ENCODE results near the gene TMC8.
"Not testable (repeated sequence)": the region's sequence is repeated elsewhere in the genome, so short reads cannot be mapped to it uniquely, and the experiment has no call there.

TMC8 gene, protein sequence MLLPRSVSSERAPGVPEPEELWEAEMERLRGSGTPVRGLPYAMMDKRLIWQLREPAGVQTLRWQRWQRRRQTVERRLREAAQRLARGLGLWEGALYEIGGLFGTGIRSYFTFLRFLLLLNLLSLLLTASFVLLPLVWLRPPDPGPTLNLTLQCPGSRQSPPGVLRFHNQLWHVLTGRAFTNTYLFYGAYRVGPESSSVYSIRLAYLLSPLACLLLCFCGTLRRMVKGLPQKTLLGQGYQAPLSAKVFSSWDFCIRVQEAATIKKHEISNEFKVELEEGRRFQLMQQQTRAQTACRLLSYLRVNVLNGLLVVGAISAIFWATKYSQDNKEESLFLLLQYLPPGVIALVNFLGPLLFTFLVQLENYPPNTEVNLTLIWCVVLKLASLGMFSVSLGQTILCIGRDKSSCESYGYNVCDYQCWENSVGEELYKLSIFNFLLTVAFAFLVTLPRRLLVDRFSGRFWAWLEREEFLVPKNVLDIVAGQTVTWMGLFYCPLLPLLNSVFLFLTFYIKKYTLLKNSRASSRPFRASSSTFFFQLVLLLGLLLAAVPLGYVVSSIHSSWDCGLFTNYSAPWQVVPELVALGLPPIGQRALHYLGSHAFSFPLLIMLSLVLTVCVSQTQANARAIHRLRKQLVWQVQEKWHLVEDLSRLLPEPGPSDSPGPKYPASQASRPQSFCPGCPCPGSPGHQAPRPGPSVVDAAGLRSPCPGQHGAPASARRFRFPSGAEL

GRCh38 chr17:78130437-78131101 lies at the start of gene TMC8:
Gene TMC8 (plus strand): TSS chr17:78130771. CDS start chr17:78131589, 818 bp downstream.
- DNase-seq = no peak

- DNase-seq = no peak
These were observed 49.0 kb upstream of the TMC8 start for GRCh38 chr17:78081551-78081950.

DNA sequence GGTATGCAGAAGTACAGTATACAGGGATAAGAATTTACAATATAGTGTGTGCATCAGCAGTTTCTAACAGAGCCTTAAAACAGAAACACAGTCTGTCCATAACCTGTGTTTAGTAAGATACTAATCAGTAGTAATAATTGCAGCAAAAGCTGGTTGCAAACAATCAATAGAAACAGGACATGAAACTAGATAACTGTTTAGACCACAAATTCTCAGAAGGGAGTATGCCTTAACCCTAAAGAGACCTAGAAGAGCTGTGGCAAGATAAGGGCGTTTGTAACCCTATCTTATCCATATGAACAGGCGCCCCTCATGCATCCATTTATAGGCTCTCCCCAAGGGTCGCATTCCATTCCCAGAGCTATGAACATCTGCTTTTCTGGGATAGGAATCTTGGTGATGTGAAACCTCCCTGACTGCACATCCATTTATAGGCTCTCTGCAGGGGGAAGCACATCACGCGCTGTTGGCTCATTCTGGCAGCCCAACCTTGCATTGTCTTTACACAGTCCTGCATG lies 48.2 kb upstream of the TMC8 start:
- not testable (repeated sequence) for DNase-seq

DNA sequence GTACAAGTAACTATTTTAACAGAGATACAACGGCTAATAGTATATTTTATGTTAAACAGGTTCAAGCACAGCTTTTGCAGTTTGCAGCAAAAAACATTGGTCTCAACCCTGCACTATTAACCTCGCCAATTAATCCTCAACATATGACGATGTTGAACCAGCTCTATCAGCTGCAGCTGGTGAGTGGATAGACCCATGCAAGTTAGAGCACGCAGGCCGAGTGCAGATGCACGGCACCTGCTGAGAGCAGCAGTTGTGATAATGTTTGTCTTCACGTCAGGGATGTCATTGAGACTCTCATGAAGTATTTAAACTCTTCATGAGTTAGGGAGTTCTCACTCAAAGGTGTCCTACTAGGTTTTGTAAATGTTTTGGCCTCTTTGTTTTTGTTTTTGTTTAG lies 47.6 kb upstream of the TMC8 start:
- DNase-seq = no peak

GRCh38 chr17:78086740-78087139 lies 43.8 kb upstream of the TMC8 start:
- DNase-seq = no peak

GRCh38 chr17:78088529-78088928 lies 42.0 kb upstream of the TMC8 start:
- DNase-seq = no peak

GRCh38 chr17:78089576-78090281 lies 40.8 kb upstream of the TMC8 start:
- DNase-seq = no peak

- no peak for DNase-seq
These were observed 37.7 kb upstream of the TMC8 start for GRCh38 chr17:78092794-78093324.

DNA sequence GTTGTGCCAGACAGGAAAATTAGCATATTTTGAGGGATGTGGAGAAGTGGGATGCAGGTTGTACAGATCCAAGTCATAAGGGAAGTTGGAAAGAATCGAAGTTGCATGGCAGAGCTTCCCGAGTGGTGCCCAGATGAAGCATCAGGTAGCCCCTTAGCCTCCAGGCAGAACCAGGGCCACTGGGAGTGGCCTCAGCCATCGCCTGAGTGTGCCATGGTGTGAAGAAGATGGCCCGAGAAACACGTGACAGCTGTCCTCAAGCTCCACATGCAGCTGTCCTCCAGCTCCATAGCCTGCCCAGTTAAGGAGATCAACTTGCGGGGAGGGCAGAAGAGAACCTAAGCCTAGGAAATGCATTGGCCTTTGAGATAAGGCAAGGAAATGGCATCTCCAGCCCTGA lies 35.5 kb upstream of the TMC8 start:
- no peak for DNase-seq

DNA sequence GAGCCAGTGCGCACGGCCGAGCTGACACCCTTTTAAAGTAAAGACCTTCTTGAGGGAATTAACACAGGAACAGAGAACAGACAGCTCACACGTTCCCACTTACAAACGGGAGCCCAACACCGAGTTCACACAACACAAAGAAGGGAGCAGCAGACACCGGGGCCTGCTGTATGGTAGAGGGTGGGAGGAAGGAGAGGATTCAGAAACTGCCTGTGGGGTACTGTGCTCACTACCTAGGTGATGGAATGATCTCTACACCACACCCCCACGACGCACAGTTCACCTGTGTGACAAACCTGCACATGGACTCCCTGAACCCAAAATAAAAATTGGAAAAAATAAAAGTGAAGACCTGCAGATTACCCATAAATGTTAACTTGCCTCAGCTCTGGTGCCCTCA lies 34.5 kb upstream of the TMC8 start:
- DNase-seq = no peak

DNA sequence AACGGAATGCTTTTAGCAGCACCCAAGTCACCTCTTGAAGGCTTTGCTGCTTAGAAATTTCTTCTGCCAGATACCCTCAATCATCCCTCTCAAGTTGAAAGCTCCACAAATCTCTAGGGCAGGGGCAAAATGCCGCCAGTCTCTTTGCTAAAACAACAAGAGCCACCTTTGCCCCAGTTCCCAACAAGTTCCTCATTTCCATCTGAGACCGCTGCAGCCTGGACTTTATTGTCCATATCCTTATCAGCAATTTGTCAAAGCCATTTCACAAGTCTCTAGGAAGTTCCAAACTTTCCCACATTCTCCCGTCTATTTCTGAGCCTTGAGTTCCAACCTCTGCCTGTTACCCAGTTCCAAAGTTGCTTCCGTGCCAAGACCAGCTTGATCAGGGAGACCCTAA lies 29.5 kb upstream of the TMC8 start:
- DNase-seq = no peak

GRCh38 chr17:78101542-78101941 lies 29.0 kb upstream of the TMC8 start:
- no peak for DNase-seq

GRCh38 chr17:78103311-78103710 lies 27.3 kb upstream of the TMC8 start:
- DNase-seq = no peak

DNA sequence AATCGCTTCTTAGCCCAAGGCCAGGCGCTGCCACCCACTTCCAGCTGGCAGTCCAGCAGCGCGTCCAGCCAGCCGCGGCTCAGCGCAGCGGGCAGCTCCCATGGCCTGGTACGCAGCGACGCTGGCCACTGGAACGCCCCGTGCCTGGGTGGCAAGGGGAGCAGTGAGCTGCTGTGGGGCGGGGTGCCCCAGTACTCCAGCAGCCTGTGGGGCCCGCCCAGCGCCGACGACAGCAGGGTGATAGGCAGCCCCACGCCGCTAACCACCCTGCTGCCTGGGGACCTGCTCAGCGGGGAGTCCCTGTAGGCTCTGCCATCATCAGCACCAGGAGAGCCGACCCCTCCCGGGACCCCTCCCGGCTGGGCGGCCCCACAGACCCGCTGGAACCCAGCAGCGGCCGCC lies 26.0 kb upstream of the TMC8 start:
- no peak for DNase-seq

DNA sequence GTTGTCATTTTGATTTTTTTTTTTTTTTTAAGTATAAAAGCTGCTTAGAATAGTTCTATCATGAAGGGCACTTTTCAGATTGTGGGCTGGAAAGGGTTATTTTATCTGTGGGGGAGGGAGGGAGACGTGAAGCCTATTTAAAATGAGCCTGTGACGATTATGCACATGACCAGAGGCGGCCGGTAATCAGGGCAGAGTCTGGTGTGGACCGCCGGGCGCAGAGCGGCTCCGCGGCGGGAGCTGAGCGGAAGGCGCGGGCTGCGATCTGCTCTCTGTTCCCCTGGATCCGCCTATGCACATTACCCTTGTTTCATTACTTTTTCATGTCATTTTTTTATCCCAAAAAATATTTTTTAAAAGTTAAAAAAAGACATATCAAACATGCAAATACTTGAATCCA lies 25.5 kb upstream of the TMC8 start:
- no peak for DNase-seq

- DNase-seq = no peak
These were observed 25.0 kb upstream of the TMC8 start for GRCh38 chr17:78105551-78105950.

- no peak for DNase-seq
These were observed 24.4 kb upstream of the TMC8 start for GRCh38 chr17:78106211-78106610.

- peak; percentile 21 for DNase-seq
These were observed 23.1 kb upstream of the TMC8 start for GRCh38 chr17:78107457-78107856.

DNA sequence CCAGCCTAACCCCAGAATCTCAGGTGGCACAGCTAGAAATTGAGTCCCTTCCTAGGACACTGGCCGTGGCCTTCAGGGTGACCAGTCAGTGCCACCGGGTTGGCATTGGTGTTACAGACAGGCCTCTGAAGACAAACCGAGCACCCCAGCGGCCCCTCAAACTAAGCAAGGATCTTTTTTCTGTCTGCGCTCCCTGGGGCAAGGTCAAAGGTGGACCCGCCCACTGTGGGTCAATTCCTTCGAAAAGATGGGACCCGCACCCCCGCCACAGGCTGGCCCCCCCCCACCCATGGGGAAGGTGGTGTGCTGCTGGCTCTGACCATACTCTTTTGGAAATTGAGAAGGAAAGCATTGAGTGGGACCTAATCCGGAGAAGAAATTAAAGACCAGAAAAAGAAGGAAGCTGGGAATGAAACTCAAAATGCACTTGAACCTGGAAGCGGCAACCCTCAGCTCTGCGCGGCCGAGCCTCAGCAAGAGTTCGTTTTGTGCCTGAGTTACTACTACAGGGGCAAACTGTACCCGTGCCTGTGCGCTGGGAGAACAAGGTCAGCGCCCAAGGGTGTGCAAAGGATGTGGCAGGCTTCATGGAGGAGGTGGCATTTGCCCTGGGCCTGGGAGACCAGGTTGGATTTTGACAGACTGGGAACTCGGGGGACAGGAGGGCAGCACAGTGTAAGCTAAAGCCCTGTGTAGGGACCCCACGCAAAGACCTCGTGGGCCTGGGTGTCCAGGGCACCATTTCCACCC lies 22.4 kb upstream of the TMC8 start:
- no peak for DNase-seq

- no peak for DNase-seq
These were observed 21.7 kb upstream of the TMC8 start for GRCh38 chr17:78108726-78109488.

GRCh38 chr17:78109489-78109761 lies 21.1 kb upstream of the TMC8 start:
- DNase-seq = no peak

Measured in fibroblast of skin of right quadriceps (primary cell).